ACHN (cell line): ENCODE data around the gene KRTAP4-11.
"Not testable (repeated sequence)": the region's sequence is repeated elsewhere in the genome, so short reads cannot be mapped to it uniquely, and the experiment has no call there.

Experiments used
- DNase-seq: peaks from one replicate; pipeline ENCODE4 v3.0.0-alpha.2; 2015
- in situ Hi-C: cut with HindIII; loops from 2 replicates; pipeline ENCODE4 v1.10.0; 2017; ENCODE audit warnings: low sequenced_read_pairs, low pct_ligation_motif_present, low pct_unique_long_range_greater_than_20kb

Gene KRTAP4-11

DNA sequence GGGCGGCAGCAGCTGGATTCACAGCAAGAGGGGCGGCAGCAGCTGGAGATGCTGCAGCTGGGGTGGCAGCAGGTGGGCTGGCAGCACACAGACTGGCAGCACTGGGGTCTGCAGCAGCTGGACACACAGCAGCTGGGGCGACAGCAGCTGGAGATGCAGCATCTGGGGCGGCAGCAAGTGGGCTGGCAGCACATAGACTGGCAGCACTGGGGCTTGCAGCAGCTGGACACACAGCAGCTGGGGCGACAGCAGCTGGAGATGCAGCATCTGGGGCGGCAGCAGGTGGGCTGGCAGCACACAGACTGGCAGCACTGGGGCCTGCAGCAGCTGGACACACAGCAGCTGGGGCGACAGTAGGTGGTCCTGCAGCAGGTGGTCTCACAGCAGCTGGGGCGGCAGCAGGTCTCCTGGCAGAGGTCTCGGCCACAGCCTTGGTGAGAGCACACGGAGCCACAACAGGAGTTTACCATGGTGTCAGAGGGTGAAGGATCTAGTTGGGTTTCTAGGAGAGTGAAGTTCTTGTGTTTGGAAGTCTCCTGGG lies at the start of gene KRTAP4-11:
Gene KRTAP4-11, minus strand, starts transcription at position 528 of the 541 bp plus-strand sequence. Its CDS starts 58 bp downstream, at position 470.
- DNase-seq, in situ Hi-C loops: not testable (repeated sequence)

DNA sequence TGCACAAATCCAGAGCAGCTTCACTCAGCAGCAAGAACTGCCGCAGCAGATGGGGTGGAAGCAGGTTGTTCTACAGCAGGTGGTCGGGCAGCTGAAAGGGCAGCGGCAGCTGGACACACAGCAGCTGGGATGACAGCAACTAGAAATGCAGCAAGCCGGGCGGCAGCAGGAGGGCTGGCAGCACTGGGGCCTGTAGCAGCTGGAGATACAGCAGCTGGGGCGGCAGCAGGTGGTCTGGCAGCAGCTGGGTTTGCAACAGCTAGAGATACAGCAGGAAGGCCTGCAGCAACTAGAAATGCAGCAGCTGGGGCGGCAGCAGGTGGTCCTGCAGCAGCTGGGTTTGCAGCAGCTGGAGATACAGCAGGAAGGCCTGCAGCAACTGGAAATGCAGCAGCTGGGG lies 49.4 kb upstream of the KRTAP4-11 start:
- DNase-seq, result no peak
- in situ Hi-C loops, result no loop called here

- DNase-seq, result no peak
- in situ Hi-C loops, result no loop called here
These were observed 45.7 kb upstream of the KRTAP4-11 start for GRCh38 chr17:41163828-41164227.

GRCh38 chr17:41160648-41161047 lies 42.5 kb upstream of the KRTAP4-11 start, which contains the start of gene KRTAP4-4:
TSS of gene KRTAP4-4 (minus strand) at chr17:41160748. CDS start at chr17:41160691, 57 bp downstream.
- DNase-seq, result no peak
- in situ Hi-C loops, result no loop called here

GRCh38 chr17:41160190-41160589 lies 42.0 kb upstream of the KRTAP4-11 start:
- DNase-seq, in situ Hi-C loops: not testable (repeated sequence)

GRCh38 chr17:41153856-41154255 lies 35.7 kb upstream of the KRTAP4-11 start:
- in situ Hi-C loops, result no loop called here
- no peak for DNase-seq

DNA sequence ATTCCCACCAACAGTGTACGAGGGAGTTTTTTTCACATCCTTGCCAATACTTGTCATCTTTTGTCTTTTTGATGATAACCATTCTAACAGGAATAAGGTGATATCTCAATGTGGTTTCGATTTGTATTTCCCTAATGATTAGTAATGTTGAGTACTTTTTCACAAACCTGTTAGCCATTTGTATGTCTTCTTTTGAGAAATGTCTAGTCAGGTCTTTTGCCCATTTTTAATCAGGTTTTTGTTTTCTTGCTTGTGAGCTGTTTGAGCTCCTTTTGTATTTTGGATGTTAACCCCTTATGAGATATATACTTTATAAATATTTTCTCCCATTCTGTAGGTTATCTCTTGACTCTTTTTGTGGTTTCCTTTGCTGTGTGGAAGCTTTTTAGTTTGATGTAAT lies 33.4 kb upstream of the KRTAP4-11 start:
- in situ Hi-C loops, result no loop called here
- no peak for DNase-seq

DNA sequence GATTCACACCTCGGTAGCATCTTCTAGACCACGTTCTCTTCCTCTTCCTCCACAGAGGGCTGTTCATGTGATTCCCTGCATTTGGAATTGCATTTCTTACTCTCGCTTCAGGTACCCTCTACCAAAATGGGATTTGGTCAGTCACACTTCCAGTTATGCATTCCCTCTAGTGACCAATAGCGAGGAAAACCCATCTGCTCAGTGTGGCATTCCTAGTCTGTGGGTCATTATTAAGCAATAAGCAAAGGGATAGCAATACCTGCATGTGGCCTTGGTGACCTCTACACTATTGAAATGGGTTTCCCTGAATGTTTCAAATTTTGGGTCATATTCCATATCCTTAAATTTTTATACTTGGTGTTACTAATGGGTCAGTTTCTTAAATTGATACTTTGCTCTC lies 31.9 kb upstream of the KRTAP4-11 start:
- in situ Hi-C loops, result no loop called here
- DNase-seq, result no peak

DNA sequence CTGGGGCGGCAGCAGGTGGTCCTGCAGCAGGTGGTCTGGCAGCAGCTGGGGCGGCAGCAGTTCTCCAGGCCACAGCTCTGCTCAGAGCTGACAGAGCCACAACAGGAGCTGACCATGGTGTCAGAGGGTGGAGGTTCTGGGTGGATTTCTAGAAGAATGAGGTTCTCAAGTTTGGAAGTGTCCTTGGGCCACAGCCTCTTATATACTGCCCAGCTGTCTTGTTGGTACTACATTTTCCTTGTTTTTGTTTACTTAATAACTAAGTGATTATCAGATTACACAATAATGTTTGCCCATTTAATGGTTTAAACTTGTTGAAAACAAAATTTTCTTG lies 31.4 kb upstream of the KRTAP4-11 start, which contains the start of gene KRTAP4-5:
Gene KRTAP4-5, minus strand, starts transcription at position 174 of the 334 bp plus-strand sequence. Its CDS starts 58 bp downstream, at position 116.
- in situ Hi-C loops, result no loop called here
- no peak for DNase-seq

GRCh38 chr17:41148971-41149651 lies 30.9 kb upstream of the KRTAP4-11 start:
- DNase-seq, in situ Hi-C loops: not testable (repeated sequence)

GRCh38 chr17:41147531-41148204 lies 29.5 kb upstream of the KRTAP4-11 start:
- in situ Hi-C loops, result no loop called here

DNA sequence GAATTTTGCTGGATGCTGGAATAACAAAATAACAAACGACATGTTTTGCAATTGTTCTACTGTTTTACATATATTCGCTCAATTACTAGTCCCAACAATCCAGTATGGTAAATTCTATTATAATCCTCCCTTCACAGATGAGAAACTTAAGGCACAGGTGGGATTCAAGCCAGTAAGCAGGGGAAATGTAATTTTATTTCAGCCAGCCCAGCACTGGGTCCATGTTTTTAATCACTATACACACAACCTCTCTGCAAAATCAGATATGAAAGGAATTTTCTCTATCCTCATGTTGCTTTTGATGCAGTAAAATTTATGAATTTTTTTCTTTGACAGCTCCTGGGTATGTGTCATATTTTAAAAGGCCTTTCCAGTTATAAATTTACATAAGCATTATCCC lies 27.1 kb upstream of the KRTAP4-11 start:
- DNase-seq, result no peak
- in situ Hi-C loops, result no loop called here

More at GRCh38 chr17:41147531-41148204, 29.5 kb upstream of the KRTAP4-11 start:
- no peak for DNase-seq

DNA sequence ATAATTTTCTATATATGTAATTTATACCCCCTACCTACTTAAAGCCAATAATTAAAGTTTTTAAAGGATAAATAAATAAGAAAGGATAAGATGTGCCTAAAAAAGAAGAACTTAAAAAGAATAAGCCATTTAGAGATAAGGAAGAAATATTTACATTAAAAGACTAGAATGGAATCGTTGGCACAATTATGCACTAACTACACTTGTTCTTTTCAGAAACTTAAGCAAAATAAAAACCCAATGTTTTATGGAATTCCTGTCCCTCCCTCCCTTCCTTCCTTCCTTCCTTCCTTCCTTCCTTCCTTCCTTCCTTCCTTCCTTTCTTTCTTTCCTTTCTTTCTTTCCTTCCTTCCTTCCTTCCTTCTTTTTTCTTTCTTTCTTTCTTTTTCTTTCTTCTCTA lies 26.7 kb upstream of the KRTAP4-11 start:
- in situ Hi-C loops, result no loop called here
- DNase-seq, result no peak

GRCh38 chr17:41141361-41141760 lies 23.2 kb upstream of the KRTAP4-11 start:
- in situ Hi-C loops, result no loop called here
- DNase-seq, result no peak

- no peak for DNase-seq
These were observed 22.4 kb upstream of the KRTAP4-11 start, which contains the start of gene KRTAP4-6 for GRCh38 chr17:41140360-41141131. TSS of gene KRTAP4-6 (minus strand) at chr17:41140544. CDS start at chr17:41140487, 57 bp downstream.

DNA sequence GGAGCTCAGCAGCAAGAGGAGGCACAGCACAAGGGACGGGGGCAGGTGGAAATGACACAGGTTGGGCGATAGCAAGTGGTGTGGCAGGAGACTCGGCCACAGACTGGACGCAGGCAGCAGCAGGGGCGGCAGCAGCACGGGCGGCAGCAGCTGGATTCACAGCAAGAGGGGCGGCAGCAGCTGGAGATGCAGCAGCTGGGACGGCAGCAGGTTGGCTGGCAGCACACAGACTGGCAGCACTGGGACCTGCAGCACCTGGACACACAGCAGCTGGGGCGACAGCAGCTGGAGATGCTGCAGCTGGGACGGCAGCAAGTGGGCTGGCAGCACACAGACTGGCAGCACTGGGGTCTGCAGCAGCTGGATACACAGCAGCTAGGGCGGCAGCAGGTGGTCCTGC lies 21.7 kb upstream of the KRTAP4-11 start:
- DNase-seq, in situ Hi-C loops: not testable (repeated sequence)

More at GRCh38 chr17:41140360-41141131, 22.4 kb upstream of the KRTAP4-11 start, which contains the start of gene KRTAP4-6:
- in situ Hi-C loops, result no loop called here

DNA sequence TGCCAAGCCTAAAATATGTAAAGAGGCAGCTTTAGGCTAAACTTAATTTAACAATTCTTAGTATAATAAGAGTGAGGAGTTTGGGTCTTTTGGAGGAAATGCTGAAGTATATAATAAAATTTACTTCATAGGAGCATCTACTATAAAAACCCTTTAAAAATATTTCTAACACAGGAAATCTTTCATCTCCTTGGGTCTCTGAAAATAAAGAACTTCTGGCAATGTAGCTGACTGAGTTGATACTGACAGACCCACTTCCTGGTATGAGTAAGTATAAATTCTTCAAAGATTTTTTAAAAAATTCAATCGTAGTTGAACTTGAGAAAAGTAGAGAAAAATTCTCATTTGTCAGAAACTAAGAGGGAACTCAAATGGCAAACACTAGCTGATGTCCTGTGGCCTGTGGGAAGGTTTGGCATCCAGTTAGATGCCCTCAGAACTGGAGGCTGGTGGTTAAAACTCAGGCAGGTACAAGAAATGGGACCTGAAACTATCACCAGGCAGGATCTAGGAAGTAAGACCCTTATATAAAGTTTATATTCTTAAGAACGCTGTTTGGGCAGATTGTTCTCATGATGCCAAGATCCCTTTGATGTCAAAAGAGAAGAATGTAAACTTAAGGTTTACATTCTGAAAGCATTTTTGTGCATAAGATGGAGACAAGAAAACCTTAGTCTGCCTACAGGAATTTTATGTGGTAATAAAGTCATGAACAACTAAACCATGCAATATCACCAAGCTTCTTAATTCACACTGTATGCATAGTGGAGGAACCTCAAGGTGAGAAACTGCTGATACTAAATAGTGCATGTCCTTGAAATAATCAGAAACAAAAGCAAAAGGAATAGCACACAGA lies 15.9 kb upstream of the KRTAP4-11 start:
- in situ Hi-C loops, result no loop called here
- DNase-seq, result no peak

DNA sequence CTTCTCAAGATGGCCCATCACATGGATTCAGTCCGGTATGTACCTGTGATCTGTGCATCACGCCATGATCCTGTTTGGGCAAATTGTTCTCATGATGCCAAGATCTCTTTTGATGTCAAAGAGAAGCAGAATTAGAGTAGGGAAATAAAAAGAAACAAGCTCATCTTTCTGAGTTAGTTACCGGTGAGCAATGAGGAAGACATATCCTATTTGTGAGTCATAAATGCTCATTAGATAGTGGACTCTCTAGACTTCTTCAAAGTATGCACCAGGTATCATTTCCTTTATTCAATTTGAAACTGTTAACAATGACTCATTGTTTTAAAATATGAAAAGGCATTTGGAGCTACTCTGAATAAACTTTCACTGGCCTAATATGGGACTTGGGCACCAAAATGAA lies 13.8 kb upstream of the KRTAP4-11 start:
- in situ Hi-C loops, result no loop called here
- no peak for DNase-seq
